ENCODE measurements around the gene NUB1.

NUB1 gene

DNA sequence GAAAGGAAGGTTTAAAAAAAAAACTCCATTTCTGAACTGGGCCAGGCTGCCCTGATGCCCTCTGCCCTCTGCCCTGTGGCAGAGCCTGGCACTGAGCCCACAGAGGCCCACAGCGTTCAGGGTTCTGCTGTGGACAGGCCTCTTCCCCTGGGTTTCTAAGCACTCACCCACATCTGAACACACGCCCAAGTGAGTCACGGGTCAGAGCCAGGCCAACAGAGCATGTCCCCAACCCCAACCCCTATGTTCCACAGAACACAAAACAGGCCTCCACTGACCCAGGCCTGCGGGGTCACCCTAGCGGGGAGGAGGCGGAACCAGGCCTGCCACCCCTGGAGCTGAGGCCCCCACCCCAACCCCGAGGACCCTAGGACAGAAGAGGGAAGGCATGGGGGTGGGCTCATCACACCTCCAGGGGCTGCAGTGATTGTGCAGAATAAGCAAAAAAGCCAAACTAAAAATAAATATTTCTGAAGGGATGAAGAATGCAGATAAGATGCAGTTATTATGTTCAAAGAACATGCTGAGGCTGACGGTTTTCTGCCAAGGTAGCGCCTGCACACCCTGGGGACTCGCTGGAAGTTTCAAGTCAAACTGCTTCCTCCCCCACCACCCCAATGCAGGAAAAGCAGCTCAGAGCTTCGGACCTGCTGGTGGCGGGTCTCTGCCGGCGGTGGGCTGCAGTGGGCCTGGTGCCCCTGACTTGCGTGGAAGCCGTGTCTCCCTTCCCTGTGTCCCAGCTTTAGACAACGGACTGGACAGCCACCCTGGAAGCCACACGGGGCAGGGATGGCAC lies 62.8 kb downstream of the NUB1 start:
- no peak for DNase-seq (ENCODE audit: low read depth in 3 of 3)

- no peak for DNase-seq (ENCODE audit: low read depth in 3 of 3)
Measured at GRCh38 chr7:151405056-151405455, 63.4 kb downstream of the NUB1 start.

DNA sequence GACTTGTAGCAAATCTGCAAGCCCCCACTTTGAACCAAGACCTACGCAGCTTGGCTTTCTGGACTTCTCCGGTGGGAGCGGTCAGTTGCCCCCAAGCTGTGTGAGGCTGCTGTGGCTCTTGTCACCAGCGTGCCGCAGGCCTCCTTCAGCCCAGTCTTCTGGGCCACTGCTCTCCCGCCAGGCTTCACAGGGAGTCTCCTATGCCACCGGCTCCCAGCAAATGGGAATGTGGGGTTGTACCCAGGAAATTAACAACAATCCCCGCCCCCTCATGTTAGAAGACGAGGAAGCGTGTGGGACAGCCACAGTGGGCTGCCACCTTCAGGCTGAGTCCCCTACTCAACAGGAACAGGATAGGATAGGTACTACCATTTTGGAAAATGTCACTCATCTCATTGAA lies 64.0 kb downstream of the NUB1 start:
- DNase-seq (ENCODE audit: low read depth in 3 of 3) = no peak

DNA sequence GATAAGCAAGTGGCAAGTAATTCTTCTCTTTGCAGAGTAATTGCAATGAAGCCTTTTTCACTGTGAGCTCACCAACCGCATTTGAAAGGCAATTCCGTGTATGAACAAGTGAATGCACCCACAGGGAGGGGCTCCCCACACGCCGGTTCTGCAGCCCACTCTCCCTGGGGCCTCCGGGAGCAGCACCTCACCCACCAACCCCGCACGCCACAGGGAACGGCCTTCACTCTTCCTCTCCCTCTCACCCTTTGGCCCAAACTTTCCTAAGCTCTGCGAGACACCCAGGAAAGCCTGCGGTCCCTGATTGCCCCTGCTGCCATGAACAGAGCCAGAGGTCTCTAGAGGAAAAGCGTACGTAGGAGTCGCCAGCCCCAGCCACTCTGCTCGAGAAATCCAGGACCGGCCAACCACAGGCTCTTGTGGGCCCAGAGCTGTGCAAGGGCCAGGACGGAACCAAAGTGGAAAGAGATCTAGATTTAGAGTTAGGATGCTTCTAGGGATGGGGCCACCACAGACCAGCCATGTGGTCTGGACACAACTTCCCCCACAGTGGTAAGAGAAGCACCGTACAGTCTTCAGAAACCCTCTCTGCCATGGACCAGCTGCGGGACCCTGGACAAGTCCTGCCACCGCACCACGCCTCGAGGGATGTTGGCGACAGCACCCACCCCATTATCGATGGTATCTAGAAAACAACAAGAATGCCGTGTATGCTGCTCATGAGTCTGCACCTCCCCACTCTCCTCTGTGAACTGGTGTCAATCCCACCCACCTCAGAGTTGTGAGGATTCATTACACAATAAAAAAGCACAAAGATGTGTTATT lies 64.7 kb downstream of the NUB1 start:
- no peak for DNase-seq (ENCODE audit: low read depth in 3 of 3)

- DNase-seq (ENCODE audit: low read depth in 3 of 3) = no peak
Measured at GRCh38 chr7:151406886-151407583, 65.4 kb downstream of the NUB1 start.

GRCh38 chr7:151408498-151408838 lies 66.9 kb downstream of the NUB1 start:
- DNase-seq (ENCODE audit: low read depth in 3 of 3) = no peak

GRCh38 chr7:151408839-151409666 lies 67.4 kb downstream of the NUB1 start:
- DNase-seq (ENCODE audit: low read depth in 3 of 3) = no peak

DNA sequence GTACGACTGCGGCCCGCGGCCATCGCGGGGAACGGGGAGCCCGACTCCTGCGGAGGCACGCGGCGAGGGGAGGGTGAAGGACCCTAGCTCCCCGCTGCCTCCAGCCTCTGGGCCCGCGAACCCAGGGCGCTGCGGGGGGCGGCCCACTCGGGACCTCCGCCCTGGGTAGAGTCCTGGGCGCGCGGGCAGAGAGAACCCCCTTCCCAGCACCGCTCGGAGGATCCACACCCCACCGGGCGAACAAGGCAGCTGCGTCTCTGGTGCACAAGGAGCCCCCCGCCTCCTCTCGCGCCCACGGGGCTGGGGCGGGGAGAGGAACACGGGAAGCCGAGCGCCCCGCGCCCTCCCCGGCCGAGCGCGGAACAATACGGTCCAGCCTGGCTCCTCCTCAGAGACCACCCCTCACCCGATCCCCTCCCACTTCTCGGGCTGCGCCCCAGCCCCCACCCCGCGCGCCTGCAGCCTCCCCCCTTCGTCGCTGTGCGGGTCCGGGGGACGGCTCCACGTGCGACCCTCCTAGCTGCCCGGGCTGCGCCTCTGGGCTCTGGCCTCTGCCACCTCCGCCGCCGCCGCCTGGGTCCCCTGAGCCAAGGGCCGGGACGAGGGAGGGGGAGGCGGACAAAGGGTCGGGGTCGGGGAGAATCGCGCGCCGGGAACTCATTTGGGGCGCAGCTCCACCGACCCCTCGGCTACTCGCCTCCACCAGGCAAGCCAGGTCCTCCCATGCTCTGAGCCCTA lies 68.2 kb downstream of the NUB1 start, which contains the start of gene WDR86:
TSS of gene WDR86 (minus strand) at position 372 of the 738 bp plus-strand sequence. CDS start 449 bp downstream, outside the sequence.
- DNase-seq (ENCODE audit: low read depth in 3 of 3) = no peak

DNA sequence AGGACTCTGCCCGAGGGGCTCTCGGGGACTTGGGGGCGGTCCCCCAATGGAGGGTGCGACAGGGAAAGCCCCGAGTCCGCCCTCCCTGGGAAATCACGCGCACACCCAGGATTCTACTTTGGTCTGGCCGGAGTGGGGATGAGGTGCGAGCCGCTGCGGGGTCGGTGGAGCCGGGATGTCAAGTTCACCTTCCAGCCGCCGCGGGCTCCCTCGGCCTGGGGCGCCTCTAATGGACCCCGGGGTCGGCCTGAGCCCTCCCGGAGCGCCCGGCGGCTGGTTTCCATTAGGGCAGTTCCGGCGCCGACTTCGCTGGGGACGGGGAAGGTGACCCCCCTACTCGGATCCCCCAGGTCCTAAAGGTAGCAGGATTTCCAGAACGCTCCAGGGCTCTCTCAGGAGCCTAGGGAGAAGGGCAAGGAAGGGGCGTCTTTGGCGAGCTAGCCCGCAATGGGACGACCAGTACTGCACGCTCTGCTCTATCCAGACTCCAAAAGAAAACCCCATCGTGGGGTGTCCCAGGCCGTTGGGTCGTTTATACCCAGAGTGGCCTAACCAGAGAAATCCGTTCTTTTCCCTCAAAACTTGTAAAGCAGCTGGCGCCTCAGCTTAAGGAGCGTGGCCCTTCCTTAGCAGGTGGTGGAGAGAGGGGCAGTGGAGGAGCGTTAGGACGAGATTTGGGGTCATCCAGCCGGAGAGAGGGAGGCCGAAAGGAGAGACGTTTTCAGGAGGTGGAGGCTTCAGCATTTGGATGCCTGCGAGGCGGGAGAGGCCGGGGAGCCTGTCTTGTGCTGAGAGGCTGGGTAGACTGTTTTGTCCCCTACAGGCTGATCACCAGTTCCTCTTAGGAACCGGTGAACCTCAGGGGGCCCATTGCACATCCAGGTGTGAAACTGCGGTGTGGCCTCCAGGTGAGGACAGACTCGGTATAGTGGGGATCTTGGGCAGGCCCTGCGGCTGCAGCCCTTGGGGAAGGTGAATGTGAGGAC lies 69.1 kb downstream of the NUB1 start:
- no peak for DNase-seq (ENCODE audit: low read depth in 3 of 3)

GRCh38 chr7:151411551-151411950 lies 69.9 kb downstream of the NUB1 start:
- DNase-seq (ENCODE audit: low read depth in 3 of 3) = no peak

DNA sequence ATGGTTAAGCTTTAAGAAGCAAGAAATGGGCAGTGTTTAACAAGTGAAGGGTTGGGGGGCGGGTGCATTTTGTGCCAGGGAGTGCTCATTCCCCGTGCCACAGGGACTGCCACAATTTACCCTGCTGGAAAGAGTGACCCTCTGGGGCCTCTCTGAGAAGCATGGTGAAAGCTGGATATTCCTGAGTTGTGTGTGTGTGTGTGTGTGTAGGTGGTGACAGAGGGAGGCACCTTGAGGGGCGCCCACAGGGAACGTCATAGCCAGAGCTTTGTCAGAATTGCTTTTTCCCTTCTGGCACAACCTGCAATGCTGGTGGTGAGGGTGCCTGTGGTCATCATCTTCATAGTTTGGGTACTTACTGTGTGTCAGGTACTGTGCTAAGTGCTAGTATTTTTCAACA lies 70.7 kb downstream of the NUB1 start:
- no peak for DNase-seq (ENCODE audit: low read depth in 3 of 3)

DNA sequence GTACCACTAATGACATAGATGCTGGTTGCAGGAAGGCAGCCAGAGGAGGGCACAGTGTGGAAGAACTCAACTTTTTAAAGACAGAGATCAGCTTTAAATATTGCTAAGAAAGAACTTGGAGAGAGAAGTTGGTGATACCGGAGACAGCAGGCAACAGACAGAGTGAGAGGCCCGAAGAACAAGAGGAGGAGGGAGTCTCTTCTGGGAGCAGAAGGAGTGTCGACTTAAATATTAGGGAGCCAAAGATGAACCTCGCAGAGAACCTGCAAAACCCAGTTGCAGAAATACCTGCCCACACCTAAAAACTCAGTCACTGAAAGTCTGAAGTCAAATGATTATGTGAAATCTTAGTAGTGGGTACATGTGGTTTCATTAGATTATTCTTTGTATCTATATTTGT lies 71.6 kb downstream of the NUB1 start:
- DNase-seq (ENCODE audit: low read depth in 3 of 3) = no peak

GRCh38 chr7:151415375-151416105 lies 73.9 kb downstream of the NUB1 start:
- no peak for DNase-seq (ENCODE audit: low read depth in 3 of 3)

- DNase-seq (ENCODE audit: low read depth in 3 of 3) = no peak
Measured at GRCh38 chr7:151416112-151416940, 74.7 kb downstream of the NUB1 start.

DNA sequence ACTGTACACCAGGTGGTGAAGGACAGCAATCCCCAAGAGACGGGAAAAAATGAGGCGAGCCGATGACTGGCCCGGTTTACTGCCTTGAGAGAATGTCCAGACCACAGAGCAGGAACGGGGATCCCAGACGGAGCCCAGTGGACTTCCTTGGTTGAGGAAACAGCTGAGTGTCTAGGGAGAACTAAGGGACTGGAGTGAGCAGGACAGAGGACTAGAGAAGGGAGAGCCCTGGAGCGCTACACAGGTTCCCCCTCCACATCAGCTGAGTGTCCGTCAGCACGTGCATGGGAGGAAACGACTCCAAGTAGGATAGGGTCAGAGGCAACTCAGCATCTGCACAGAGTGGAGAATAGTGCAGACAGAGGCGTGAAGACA lies 75.3 kb downstream of the NUB1 start:
- DNase-seq (ENCODE audit: low read depth in 3 of 3) = no peak

DNA sequence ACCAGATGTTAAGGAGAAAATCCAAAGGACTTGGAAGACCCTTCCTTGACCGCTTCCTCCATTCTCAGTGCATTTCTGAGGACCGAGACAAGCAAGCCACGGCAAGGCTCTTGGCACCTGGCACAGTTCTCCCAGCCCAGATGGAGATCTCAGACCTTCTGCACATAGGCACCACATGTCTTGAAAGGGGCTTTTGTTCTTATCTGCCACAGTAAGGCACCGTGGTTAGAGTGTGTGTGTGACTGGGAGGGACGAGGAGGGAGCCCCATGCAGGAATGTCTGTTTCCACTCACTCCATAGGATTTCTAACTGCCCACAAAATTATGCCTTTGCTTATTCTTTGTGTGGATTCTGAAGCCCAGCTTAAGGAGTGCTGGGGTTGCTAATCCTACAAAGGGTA lies 78.5 kb downstream of the NUB1 start:
- no peak for DNase-seq (ENCODE audit: low read depth in 3 of 3)

DNA sequence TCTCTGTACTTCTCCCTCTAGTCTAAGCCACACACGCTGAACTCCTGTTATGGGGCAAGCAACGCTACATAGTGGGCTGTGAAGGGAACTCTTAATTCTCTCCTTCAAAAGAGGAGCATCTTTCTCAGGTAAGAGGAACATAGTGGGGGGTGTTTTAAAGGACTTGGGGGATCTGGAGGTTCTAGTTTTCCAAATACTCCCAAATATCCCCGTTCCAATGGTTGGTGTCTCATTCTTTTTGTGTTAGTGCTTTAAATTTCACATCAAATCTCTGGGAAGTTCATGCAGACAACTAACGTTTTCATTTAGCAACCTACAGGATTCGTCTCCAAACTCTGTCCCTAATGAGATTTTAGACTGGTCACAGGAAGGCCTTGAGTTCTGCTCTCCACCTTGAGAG lies 80.6 kb downstream of the NUB1 start:
- DNase-seq (ENCODE audit: low read depth in 3 of 3) = no peak

DNA sequence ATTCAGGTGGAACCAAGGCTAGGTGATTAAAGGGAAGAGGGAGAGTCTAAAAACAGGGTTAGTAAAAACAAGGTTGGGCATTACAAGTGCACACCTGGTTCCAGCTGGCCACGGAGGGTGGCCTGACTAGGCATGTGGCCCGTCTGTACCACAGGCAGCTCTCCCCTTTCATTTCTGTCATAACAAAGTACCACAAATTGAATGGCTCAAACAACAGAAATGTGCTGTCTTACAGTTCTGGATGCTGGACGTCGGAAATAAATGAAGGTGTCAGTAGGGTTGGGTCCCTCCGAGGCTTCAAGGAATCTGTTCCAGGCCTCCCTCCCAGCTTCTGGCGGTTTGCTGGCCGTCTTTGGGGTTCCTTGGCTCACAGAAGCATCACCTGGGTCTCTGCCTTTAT lies 81.6 kb downstream of the NUB1 start:
- no peak for DNase-seq (ENCODE audit: low read depth in 3 of 3)

Measured in stimulated activated CD4-positive, alpha-beta T cell treated with anti-CD3 and anti-CD28 coated beads, TNF-alpha, amount 100 ng/mL, for 48 hours (primary cell).